Coronary artery (tissue), 2 donors: ENCODE measurements around the gene NHSL1.
A peak's percentile ranks its signal among the peaks of the same experiment; 100 is the strongest.

Experiments used
- DNase-seq: peaks from one replicate; pipeline ENCODE4 v3.0.0-alpha.2; 2017; ENCODE audit warnings: low spot score
- H3K27ac ChIP-seq, 2 donors: fragments of 200-600 bp; sonication (generic); one replicate each; pipeline ENCODE4 v1.5.1; 2016 to 2019
- H3K4me3 ChIP-seq: fragments of 200-600 bp; sonication (generic); 2 replicates; pipeline ENCODE4 v1.5.1; 2016; ENCODE audit warnings: mild to moderate bottlenecking, moderate library complexity
- CTCF ChIP-seq: fragments of 200-600 bp; sonication (generic); IDR thresholded peaks from one replicate; pipeline ENCODE4 v1.5.1; 2019; ENCODE audit warnings: antibody characterized with exemption

The NHSL1 gene

GRCh38 chr6:138540468-138540867 lies 41.2 kb upstream of the NHSL1 start:
- DNase-seq: no peak

GRCh38 chr6:138539876-138540275 lies 40.6 kb upstream of the NHSL1 start:
- Histone ChIP-seq H3K4me3 (no peak overlapping the region), H3K27ac (no peak overlapping the region)
- DNase-seq: no peak
- TF ChIP-seq CTCF: no peak

More at GRCh38 chr6:138540468-138540867, 41.2 kb upstream of the NHSL1 start:
- peak overlapping the region in 1 of 2 donors; percentile 64 for H3K27ac ChIP-seq
- TF ChIP-seq CTCF: no peak
- no peak overlapping the region for H3K4me3 ChIP-seq

- Histone ChIP-seq H3K27ac (no peak overlapping the region), H3K4me3 (no peak overlapping the region)
- no peak for TF ChIP-seq CTCF
- DNase-seq: no peak
Measured at GRCh38 chr6:138538390-138539031, 39.2 kb upstream of the NHSL1 start.

GRCh38 chr6:138537106-138537505 lies 37.8 kb upstream of the NHSL1 start:
- H3K4me3 ChIP-seq: no peak overlapping the region
- H3K27ac ChIP-seq: peak overlapping the region in 1 of 2 donors; percentile 39
- no peak for DNase-seq
- TF ChIP-seq CTCF: no peak

- Histone ChIP-seq H3K4me3 (no peak overlapping the region), H3K27ac (no peak overlapping the region)
- TF ChIP-seq CTCF: no peak
- DNase-seq: no peak
Measured at GRCh38 chr6:138535728-138536455, 36.6 kb upstream of the NHSL1 start.

- H3K27ac ChIP-seq: no peak overlapping the region
- H3K4me3 ChIP-seq: no peak overlapping the region
- no peak for DNase-seq
- TF ChIP-seq CTCF: no peak
Measured at GRCh38 chr6:138533667-138534066, 34.4 kb upstream of the NHSL1 start.

GRCh38 chr6:138531387-138531786 lies 32.1 kb upstream of the NHSL1 start:
- TF ChIP-seq CTCF: no peak
- DNase-seq: no peak
- no peak overlapping the region for H3K4me3 ChIP-seq
- H3K27ac ChIP-seq: no peak overlapping the region
